Measurements from ENCODE around the gene MCUB.
"Not testable (repeated sequence)": the region's sequence is repeated elsewhere in the genome, so short reads cannot be mapped to it uniquely, and the experiment has no call there.

MCUB gene

DNA sequence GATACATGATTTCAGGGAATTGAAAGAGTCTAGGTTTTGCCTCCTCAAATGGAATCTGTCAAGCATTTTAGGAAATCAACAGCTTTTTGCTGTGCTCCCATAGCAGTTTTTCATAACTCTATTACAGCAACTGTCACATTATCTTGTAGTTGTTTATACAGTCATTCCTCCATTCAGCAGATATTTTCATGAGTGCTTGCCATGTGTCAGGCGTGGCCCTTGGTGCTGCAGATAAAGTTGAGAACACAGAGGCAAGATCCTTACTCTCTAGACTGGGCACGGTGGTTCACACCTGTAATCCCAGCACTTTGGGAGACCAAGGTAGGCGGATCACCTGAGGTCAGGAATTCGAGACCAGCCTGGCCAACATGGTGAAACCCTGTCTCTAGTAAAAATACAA lies 67.3 kb downstream of the MCUB start:
- DNase-seq (ENCODE audit: low read depth in 2 of 2) = no peak

DNA sequence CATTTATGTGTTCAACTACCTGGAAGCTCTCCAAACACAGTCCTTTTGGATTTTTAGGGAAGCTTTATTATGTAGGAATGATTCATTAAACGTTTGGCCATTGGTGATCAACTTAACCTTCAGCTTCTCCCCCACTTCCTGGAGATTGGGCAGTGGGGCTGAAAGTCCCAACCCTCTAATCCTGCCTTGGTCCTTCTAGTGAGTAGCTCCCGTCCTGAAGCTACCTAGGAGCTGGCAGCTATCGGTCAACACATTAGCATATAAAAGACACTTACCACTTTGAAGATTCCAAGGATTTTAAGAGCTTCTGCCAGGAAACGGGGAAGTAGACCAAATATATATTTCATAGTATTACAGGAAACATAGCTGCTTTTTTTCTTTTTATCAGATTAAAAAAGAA lies 69.7 kb downstream of the MCUB start:
- DNase-seq (ENCODE audit: low read depth in 2 of 2) = no peak

GRCh38 chr4:109631532-109632108 lies 71.6 kb downstream of the MCUB start:
- no peak for DNase-seq (ENCODE audit: low read depth in 2 of 2)

DNA sequence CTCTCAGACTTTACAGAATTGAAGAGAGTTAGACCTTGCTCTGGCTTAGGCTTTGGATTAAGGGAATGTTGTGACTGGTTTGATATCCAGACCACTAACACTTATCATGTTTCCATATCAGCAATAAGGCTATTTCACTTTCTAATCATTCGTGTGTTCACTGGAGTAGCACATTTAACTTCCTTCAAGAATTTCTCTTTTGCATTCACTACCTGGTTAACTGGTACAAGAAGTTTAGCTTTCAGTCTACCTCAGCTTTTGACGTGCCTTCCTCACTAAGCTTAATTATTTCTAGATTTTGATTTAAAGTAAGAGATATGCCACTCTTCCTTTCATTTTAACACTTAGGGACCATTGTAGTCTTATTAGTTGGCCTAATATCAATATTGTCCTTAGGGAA lies 80.6 kb downstream of the MCUB start:
- DNase-seq (ENCODE audit: low read depth in 2 of 2) = no peak

GRCh38 chr4:109645874-109646710 lies 86.0 kb downstream of the MCUB start:
- no peak for DNase-seq (ENCODE audit: low read depth in 2 of 2)

DNA sequence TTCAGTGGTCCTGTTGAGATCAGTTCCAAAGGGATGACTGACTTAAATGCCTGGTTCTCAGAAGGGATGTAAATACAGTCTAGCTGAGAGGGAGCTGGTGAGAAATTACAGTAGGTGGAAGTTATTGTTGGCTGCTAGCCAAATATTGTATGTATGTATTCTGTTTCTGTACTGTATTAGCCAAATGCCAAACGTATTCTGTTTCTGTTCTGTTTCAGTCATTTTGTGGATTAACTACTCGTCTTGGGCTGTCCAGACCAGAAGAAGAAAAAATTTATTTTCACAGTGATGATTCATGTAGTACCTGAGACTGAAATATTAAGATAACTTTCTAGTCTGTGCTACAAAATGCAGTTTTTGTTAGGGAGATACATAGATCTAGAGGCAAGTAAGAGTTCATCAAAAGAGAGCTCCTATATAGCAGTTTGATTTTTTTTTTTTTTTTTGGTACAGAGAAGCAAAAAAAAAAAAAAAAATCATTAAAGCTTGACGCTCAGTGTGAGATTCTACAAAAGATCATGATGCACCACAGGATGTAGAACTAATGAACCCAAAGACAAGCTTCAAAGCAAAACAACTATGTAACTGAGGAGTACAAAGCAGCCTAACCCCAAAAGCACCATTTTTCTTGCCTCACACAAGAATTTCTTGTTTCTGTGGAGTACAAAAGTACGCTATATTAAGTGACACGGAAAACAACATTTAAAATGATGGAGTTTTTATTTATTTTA lies 88.4 kb downstream of the MCUB start:
- DNase-seq (ENCODE audit: low read depth in 2 of 2) = no peak

DNA sequence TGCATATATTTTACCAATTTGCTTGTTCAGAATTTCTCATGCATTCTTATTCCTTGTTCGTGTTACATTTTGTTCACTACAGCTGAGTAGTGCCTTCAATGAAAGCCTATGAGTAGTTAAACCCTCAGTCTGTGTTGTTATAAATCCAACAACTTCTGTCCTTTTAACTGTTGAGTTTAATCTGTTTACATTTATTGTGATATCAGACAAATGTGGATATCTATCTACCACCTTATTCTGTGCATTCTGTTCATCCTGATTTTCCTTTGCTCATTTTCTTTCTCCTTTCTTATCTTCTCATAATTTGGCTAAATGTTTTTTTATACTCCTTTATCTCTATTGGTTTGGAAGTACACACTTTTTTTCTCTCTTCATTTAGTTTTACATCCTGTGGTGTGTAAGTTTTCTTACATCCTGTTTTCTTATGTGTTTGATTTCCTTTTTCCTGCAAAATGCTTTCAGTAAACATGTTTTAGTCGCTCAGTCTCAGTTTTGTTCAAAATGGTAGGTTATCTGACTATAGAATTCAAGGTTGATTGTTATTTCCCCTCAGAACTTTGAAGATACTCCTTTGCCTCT lies 89.0 kb downstream of the MCUB start:
- no peak for DNase-seq (ENCODE audit: low read depth in 2 of 2)

DNA sequence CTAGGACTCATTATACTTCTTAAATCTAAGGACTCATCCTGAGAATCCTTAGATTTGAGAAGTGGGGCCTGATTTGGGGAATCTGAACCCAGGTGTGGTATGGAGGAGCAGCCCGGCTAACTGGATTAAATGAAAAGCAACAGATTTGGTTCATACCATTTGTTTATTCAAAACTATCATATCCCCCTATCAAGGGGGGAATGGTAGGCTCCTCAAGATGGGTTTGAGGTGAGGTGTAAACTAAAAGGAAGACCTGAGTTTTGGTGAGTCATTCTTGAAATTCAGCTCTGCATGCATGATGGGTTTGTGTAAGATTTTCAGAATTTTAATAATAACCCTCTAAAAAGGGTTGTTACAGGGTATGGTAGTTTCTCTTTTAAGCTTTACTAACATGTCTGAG lies 89.8 kb downstream of the MCUB start:
- DNase-seq (ENCODE audit: low read depth in 2 of 2) = no peak

- no peak for DNase-seq (ENCODE audit: low read depth in 2 of 2)
Observed at GRCh38 chr4:109655396-109655795, 95.3 kb downstream of the MCUB start.

DNA sequence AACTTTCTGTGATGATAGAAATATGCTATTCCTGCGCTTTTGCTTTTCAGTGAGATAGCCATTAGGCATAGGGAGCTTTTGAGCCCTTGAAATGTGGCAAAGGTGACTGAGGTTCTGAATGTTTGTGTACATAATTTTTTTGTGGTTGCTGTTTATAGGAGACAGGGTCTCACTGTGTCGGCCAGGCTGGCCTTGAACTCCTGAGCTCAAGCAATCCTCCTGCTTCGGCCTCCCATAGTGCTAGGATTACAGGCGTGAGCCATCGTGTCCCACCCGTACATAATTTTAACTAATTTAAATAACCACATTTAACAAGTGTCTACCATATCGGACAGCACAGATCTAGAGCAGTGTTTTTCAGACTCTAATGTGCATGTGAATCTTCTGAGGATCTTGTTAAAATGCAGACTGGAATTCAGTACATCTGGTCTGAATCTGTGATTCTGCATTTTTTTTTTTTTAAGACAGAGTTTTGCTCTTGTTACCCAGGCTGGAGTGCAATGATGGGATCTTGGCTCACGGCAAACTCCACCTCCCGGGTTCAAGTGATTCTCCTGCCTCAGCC lies 97.9 kb downstream of the MCUB start:
- DNase-seq (ENCODE audit: low read depth in 2 of 2) = no peak

- DNase-seq (ENCODE audit: low read depth in 2 of 2) = no peak
Observed at GRCh38 chr4:109658871-109659410, 98.9 kb downstream of the MCUB start.

DNA sequence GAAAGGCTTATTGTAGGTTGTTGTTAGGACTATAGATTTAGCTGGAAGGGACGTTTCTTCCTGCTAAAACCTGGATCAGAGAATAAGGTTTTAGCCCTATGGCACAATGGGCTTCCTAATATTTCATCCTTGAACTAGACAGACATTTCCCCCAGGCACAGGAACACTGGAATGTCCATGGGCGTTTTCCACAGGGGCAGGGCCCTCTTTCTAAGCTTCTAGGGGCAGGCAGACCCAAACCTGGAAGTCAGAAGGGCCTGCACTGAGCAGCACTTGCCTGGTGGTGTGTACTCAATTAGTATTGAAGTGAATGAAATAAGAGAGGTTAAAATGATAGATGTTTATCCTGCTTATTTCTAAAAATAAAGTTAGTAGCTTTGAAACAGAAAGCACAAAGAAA lies 102.1 kb downstream of the MCUB start:
- no peak for DNase-seq (ENCODE audit: low read depth in 2 of 2)

- DNase-seq (ENCODE audit: low read depth in 2 of 2) = no peak
Observed at GRCh38 chr4:109662771-109663170, 102.7 kb downstream of the MCUB start.

GRCh38 chr4:109665783-109666485 lies 105.9 kb downstream of the MCUB start:
- DNase-seq (ENCODE audit: low read depth in 2 of 2) = no peak

DNA sequence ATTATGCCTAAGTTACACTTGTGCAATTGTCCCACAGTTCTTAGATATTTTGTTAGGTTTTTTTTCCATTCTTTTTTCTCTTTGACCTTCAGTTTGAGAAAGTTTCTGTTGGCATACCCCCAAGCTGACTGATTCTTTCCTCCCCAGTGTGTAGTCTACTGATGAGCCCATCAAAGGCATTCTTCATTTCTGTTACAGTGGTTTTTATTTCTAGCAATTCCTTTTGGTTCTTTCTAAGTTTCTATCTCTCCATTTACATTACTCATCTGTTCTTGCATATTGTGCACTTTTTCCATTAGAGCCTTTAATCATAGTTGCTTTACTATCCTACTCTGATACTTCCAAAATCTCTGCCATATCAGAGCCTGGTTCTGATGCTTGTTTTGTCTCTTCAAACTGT lies 111.3 kb downstream of the MCUB start:
- no peak for DNase-seq (ENCODE audit: low read depth in 2 of 2)

GRCh38 chr4:109672169-109672930 lies 112.3 kb downstream of the MCUB start:
- DNase-seq (ENCODE audit: low read depth in 2 of 2) = no peak

DNA sequence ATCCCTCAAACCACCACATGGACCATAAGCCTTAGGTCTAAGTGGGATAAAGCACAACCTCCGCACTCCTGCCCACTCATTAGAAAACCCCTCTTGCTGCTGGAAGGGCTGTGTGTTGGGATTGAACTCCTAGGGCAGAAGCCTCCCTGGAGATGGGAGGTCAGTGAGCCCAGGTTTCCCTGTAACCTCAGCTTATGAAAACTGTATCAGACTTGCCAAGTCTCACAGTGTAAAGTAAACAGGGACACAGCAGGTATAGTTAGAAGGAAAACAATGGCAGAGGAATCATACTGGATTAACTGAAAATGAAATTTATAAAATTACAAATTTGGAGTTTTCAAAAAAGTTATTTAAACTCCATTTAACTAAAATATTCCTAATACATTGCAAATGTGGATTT lies 113.3 kb downstream of the MCUB start:
- DNase-seq (ENCODE audit: low read depth in 2 of 2) = no peak

DNA sequence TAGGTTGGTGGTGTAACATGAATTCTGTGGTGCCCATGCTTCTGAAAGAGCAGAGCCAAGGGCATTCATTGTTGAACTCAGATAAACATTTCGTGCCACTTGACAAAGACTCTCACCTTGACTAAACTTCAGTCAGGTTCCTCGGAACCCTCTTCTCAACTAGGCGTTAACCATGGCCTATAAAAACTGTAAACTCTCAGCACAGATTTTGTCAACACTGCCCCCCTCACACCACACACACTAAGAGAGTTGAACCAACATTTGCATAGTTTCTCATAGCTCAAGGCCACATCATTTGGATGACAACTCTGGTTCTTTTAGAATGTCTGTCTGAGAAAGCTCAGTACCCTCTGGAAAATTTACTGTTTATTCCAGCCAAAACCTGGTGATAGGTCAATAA lies 115.1 kb downstream of the MCUB start:
- no peak for DNase-seq (ENCODE audit: low read depth in 2 of 2)

- DNase-seq (ENCODE audit: low read depth in 2 of 2) = no peak
Observed at GRCh38 chr4:109675843-109676242, 115.8 kb downstream of the MCUB start.

DNA sequence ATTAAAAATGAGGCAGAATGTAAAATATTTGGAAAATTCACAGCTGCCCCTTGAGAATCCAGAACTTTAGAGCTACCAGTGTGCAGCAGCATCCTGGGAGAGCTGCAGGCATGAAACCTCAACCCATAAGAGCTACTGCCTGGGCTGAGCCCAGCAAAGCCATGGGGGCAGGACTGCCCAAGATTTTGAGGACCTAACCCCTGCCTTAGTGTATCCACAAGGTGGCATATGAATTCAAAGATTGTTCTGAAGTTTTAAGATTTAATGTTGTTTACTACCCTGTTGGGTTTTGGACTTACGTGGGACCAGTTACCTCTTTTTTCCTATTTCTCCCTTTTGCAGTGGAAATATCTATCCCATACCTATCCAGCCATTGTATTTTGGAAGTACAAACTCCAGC lies 116.8 kb downstream of the MCUB start:
- DNase-seq (ENCODE audit: low read depth in 2 of 2) = no peak

DNA sequence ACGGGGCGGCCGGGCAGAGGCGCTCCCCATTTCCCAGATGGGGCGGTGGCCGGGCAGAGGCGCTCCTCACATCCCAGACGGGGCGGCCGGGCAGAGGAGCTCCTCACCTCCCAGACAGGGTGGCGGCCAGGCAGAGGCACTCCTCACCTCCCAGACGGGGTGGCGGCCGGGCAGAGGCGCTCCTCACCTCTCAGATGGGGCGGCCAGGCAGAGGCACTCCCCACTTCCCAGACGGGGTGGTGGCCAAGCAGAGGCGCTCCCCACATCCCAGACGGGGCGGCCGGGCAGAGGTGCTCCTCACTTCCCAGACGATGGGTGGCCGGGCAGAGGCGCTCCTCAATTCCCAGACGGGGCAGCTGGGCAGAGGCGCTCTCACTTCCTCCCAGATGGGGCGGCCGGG lies 118.4 kb downstream of the MCUB start:
- DNase-seq (ENCODE audit: low read depth in 2 of 2) = not testable (repeated sequence)

Data from stimulated activated CD4-positive, alpha-beta T cell treated with anti-CD3 and anti-CD28 coated beads, Interleukin-1b, Interleukin-23, amount 100 ng/mL, for 1 hour (primary cell).